GM19043 (cell line): Measurements from ENCODE around the gene SLC22A3.
"Not testable (repeated sequence)": the region's sequence is repeated elsewhere in the genome, so short reads cannot be mapped to it uniquely, and the experiment has no call there.

Source experiments
- ATAC-seq: cut with Tn5 transposase; IDR thresholded peaks from one replicate; pipeline ENCODE4 v1.9.1; 2021; ENCODE audit warnings: low read depth; ENCODE audit not compliant: unreplicated experiment

Gene SLC22A3, protein sequence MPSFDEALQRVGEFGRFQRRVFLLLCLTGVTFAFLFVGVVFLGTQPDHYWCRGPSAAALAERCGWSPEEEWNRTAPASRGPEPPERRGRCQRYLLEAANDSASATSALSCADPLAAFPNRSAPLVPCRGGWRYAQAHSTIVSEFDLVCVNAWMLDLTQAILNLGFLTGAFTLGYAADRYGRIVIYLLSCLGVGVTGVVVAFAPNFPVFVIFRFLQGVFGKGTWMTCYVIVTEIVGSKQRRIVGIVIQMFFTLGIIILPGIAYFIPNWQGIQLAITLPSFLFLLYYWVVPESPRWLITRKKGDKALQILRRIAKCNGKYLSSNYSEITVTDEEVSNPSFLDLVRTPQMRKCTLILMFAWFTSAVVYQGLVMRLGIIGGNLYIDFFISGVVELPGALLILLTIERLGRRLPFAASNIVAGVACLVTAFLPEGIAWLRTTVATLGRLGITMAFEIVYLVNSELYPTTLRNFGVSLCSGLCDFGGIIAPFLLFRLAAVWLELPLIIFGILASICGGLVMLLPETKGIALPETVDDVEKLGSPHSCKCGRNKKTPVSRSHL

DNA sequence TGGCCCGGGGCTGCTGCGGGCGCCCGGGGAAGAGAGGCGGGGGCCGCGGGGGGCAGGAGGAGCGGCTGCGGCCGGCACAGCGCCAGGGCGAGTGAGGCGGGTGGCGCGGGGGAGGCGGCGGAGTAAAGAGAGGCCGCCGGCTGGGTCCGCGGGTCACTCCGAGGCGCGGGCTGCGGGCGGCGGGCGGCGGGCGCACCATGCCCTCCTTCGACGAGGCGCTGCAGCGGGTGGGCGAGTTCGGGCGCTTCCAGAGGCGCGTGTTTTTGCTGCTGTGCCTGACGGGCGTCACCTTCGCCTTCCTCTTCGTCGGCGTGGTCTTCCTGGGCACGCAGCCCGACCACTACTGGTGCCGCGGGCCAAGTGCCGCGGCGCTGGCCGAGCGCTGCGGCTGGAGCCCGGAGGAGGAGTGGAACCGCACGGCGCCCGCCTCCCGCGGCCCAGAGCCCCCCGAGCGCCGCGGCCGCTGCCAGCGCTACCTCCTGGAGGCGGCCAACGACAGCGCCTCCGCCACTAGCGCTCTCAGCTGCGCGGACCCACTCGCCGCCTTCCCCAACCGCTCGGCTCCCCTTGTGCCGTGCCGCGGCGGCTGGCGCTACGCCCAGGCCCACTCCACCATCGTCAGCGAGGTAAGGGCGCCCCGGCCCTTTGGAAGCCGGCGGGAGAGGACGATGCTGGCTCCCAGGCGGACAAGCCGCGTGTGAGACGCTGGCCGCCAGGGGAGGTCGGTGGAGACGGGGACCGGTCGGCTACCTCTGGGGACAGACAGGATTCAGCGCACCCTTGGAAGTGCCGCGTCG is at the start of gene SLC22A3:
Gene SLC22A3, plus strand, starts transcription at position 156 of the 797 bp plus-strand sequence. Its CDS starts 42 bp downstream, at position 198.
- ATAC-seq, result no peak

DNA sequence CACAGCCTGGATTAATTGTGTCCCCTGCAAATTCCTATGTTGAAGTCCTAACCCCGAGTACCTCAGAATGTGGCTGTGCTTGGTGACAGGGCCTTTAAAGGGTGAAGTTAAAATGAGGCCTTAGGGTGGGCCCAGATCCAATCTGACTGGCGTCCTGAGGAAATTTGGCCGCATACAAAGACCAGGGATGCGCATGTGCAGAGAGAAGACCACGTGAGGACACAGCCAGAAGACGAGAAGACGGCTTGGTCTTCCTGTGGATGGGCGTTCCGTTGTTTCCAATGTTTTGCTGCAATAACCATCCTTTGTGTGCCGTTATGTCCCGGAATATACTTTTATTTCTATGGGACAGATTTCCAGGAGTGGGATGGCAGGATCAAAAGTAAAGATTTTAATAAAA is 48.6 kb upstream of the SLC22A3 start:
- ATAC-seq, result no peak

DNA sequence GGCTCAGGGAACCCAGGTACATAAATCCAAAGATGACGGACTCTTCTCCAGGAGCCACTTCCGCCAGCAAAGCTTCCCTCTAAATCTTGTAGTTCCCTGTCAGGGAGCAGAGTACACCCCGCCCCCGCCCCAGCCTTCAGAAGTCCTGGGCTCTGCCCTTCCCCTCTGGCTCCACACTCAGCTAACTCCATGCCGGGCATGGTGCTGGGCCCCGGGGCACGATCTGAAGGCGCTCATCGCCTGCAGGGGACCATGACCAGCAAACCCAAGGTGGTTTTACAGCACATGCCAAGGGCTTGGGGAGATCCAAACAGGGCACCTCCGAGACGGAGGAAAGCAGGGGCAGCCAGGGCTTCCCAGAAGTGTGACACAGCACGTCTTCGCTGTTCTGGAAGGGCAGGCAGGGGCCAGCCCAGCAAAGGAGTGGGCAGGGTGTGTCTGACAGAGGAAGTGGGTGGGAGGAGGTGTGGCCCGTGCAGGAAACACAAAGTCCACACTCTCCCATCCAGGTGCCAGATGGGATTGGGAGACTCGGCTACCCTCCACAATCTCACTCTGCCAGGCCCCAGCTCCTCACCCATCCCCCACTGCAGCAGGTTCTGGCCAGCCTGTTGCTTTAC is 48.0 kb upstream of the SLC22A3 start:
- ATAC-seq, result no peak

DNA sequence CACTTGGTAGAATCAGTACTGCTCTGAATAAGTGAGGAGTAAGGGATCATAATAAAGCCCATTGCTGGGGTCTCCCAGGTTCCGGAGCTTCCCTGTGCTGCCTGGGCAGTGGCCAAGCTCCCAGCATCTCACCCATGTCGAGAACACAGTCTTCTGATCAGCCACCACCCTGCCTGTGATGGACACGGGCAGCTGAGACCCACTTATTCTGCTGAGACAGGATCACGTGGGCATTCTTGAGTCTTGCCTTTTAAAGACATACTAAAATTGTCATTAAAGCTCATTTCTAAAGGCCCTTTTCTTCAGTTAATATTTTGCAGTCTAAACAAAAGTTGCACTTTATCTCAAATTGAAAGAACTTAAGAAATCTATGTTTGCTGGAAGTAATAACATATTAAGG is 46.8 kb upstream of the SLC22A3 start:
- ATAC-seq, result no peak

DNA sequence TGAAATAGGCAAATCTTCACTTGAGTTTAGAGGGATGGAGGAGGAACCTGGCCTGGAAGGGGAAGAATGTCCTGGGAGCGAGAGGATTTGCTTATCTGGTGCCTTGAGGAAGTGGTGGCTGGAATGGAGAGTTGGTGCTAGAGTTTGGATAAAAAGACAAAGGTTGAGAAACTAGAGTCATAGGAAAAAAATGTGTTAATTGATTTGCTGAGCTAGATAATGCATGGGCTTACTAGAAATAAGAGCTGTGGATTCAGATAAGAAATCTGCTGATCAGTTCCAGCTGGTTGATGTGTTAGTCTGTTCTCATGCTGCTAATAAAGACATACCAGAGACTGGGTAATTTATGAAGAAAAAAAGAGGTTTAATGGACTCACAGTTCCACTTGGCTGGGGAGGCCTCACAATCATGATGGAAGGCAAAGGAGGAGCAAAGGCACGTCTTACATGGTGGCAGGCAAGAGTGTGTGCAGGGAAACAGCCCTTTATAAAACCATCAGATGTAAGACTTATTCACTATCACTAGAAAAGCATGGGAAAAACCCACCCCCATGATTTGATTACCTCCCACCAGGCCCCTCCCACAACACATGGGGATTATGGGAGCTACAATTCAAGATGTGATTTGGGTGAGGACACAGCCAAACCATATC is 45.6 kb upstream of the SLC22A3 start:
- not testable (repeated sequence) for ATAC-seq

DNA sequence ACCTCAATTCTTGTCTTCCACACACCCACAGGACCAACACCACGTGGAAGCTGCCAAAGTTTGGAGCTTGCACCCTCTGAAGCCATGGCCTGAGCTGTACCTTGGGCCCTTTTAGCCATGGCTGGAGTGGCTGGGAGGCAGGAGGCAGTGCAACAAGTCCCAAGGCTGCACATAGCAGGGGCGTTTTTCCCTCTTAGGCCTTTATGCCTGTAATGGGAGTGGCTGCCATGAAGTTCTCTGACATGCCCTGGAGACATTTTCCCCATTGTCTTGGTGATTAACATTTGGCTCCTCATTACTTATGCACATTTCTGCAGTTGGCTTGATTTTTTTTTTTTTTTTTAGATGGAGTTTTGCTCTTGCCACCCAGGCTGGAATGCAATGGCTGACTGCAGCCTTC is 44.4 kb upstream of the SLC22A3 start:
- ATAC-seq, result no peak

DNA sequence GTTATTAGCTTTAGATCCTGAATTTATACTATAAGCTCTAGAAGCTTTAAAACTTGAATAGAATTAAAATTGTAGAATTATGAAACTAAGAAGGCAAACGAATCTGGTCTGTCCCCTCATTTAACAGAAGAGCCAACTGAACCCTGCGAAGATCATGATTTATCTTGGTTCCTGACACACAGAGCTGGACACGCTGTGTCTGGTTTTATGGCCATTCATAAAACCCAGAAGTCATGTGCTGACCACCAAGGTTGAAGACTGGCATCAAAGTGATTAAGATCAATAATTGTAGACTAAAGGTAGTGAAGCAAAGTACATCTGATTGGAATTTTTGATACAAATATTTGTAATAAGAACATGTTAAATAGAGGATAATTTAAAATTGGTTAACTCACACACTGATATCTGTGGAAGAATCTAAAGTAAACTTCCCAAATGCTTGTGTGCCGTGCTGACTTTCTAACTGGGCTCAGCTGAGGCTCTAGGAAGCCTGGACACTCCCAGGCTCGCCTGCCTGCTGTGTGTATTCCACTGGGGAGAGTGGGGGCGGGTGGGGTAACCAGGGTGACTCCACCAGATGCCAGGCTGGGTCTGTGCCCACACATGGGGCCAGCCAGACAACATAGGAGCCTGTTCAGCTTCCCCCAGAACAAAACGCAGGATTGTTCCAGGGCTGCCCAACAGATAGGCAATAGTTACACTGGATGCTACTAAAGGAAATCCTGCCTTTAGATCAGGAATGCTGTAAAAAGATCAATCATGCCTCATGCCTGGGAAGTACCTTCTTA is 42.1 kb upstream of the SLC22A3 start:
- no peak for ATAC-seq

DNA sequence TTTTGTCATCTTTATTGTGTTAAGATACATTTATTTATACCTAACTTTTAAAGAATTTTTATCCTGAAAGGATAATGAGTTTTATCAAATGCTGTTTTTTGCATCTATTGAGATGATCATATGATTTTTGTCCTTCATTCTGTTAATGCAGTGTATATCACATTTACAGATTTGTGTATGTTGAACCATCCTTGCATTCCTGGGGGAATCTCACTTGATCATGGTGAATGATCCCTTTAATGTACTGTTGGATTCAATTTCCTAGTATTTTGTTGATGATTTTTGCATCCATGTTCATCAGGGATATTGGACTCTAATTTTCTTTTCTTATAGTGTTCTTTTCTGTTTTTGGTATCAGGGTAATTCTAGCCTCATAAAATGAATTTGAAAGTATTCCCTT is 38.5 kb upstream of the SLC22A3 start:
- no peak for ATAC-seq

DNA sequence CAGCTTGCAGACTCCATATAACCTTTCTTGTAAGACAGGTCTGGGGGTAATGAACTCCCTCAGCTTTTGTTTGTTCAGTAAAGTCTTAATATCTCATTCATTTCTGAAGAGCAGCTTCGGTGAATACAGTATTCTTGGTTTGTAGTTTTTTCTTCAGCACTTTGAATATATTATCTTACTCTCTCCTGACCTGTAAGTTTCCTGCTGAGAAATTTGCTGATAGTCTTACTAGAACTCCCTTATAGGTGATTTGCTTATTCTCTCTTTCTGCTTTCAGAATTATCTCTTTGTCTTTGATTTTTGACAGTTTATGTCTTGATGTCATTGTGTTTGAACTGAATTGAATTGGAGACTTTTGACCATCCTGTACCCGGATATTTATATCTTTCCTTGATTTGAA is 35.3 kb upstream of the SLC22A3 start:
- no peak for ATAC-seq

DNA sequence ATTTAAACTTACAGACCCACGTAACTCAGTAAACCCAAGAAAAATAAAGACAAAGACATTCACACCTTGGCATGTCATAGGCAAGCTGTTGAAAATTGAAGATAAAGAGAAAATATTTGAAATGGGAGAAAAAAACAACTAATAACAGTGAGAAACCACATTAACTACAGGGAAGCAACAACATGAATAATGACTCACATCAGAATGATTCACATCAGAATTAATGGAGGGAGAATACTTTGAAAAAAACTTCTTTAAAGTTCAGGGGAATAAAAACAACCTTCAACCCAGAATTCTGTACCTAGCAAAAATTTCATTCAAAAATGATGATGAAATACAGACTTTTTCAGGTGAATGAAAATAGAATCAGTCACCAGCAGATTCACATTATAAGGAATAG is 32.9 kb upstream of the SLC22A3 start:
- no peak for ATAC-seq

DNA sequence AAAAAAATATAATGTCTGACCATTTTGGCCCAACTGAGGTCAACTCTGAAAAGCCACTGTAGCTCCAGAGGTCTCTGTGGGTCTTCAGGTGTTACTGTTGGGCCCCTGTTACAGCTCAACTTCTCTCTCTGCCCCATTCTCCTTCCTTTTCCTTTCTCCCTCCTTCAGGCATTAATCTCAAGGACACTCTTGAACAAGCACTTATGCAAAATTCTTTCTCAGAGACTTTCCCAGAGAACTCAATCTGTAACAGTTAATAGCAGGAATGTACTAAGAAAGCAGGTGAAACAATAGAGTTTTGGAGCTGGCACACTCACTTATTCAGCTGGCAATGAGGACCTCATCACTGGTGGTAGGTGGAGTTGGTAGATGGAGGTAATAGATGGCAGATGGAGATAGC is 31.9 kb upstream of the SLC22A3 start:
- no peak for ATAC-seq

DNA sequence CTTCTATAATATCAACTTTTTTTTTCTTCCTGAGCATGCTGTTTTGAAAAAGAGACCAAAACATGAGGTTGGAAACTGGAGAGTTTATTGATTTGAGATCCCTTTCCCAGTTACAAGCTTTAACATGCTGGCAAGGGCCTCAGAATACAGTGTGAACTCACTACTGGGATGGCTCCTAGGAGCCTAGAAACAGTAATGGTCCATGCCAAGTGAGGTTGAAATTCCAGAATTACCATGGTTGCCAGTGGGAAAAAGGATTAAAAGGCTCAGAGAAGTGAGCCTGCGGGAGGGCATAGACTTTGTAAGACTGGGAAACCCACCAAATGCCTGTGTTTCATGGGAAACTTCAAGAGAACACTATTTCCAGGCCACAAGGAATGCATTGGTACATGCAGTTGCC is 28.9 kb upstream of the SLC22A3 start:
- no peak for ATAC-seq

DNA sequence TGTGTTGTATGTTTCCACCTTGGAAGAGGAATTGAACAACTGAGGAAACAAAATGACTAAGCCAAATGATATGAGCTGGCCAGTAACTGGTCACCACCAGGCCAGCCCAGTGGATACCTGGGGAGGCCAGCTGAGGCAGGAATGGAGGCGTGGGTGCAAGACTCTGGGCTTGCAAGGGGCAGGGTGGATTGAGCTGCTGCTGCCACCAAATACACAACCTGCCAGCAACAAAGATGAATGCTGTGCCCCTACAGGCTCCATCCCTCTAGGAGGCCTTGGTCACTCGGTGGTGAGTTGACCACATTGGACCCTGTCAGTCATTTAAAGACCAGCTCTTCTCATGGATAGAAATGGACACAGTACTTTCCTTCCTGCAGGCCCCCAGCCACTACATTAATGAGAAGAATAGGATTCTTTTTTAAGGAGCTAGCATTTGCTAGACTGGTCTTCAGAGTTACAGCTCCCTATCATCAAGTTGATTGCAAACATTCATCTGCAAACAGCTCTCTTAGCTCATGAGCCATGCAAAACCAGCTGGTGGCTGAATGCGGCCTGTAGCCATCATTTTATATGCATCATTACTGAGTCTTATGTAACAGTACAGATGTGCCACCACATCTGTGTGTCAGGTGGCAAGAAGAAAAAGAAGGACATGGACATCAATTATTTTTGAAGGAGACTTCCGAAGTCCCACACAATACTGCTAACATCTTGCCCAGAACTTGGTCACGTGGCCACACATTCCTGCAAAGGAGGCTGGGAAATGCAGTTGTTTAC is 26.3 kb upstream of the SLC22A3 start:
- no peak for ATAC-seq

DNA sequence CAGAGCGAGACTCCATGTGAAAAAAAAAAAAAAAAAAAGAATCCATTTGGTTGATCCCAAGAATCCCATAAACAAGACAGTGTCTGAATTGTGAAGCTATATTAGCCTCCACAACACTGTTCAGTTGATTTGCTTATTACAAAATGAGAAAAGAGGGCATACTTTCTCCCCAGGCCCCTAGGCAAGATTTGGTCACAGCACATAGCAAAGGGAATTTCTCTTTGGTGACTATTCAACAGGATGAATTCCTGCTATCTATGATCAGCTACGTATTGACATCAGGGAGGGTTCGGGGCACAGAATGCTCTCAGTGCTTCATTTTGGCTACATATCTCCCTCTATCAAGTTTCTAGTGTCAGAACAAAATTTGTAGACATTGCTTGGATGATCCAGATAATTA is 20.2 kb upstream of the SLC22A3 start:
- ATAC-seq, result no peak

DNA sequence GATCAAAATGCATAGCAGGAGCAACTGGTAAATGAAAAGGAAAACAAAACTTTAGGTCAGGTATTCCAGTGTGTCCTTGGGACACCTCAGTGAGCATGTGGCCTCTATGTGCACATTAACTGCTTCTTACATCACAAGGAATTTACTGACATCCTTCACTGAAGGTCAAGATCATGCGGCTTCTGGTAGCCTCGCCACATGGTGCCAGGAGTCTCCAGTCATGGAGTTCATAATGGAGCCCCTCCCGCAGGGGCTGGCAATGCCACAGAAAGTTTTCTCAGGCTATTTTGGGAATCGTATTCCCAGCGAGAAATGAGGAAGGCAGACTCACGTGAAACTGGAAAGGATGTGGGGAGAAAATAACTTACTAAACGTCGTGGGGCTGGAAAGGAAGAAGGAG is 19.7 kb upstream of the SLC22A3 start:
- no peak for ATAC-seq

DNA sequence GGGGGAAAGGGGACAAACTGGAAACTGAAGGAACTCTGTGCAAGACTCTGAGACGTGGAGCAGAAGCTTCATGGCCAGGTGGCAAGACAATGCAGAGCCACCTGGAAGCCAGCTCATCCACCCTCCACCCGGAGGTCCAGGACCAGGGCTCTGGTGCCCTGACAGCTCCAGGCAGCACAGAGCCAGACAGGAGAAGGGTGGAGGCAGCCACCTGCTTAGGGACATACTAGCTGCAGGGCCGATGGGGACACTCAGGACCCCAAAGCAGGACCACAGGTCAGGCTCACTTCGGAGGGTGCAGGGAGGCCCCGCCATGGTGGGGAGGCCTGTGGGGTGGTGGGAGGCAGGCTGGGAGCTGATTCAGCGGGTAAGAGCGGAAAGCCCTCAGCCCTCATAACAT is 19.0 kb upstream of the SLC22A3 start:
- no peak for ATAC-seq

DNA sequence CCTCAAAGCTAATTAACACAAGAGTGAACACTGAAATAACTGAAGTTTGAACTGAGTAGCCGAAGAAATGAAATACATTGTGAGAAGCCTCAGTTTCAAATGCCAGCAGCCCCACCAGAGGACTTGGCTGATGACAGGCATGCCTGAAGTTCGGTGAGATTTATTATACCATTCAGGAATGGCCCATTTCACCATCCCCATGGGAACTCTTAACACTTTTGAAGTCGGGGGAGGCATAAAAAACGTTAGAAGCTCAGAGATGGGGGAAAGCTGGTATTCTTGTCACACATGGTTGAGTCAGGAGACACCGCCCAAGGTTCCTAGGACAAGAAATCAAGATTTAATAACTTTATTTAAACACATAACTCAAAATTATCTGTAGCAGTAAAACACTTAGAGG is 17.6 kb upstream of the SLC22A3 start:
- ATAC-seq, result no peak

DNA sequence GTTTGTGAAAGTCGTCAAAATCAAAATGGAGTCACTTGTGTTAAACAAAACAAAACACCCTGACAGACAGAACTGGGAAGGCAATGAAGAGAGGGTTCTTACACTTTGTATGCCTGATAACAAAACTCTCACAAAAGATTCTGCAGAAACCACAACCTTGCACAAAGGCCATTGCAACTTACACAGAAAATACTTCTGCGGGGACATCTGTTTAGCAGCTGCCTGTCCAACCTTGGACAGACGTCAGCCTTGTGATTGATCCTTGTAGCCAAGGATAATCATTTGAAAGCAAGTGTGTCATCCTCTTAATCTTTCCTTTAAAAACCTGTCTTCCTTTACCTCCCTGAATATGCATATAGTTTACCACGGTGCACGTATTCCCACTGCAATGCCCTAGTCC is 17.0 kb upstream of the SLC22A3 start:
- no peak for ATAC-seq

DNA sequence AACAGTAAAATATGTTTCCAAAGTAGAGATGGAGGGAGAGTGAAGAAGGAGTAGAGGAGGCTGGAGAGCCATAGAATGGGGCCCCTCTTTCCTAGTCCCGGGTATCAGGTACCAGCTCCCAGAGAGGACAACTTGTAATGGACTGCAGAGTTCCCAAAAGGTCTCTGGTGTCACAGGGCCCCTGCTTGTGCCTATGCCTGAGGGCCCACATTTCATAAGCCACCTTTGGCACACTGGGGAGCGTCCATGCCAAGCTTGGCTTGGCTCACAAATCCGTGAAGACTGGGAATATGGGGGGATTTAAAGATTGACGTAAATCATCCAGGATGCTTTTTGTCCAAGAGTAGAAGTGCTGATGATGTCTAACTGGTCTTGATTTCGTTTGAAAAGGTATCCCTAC is 16.4 kb upstream of the SLC22A3 start:
- ATAC-seq, result no peak
